ENCODE measurements around the gene GC.

- TF ChIP-seq EZH2 (IDR thresholded peaks at IDR 0.05) (no peak), CTCF (IDR thresholded peaks at IDR 0.05) (no peak)
These were observed 23.6 kb upstream of the GC start for GRCh38 chr4:71807469-71807868.

All from neural progenitor cell (in vitro differentiated cells).